Upper lobe of left lung (tissue), 6 donors: Measurements from ENCODE around the gene DOCK4. TPM values are rescaled to one million over a fixed set of nuclear protein-coding genes. Genes with fewer than 3 reads are reported as not detected.

ENCODE experiments used
- ATAC-seq, 2 donors: fragments of 200-7000 bp; cut with Tn5 transposase; one replicate each; pipeline ENCODE4 v1.9.1; 2022; ENCODE audit warnings: mild to moderate bottlenecking in 2 of 2, moderate library complexity in 2 of 2; ENCODE audit not compliant: low FRiP score in 2 of 2
- DNase-seq, 2 donors: peaks; one replicate each; pipeline ENCODE4 v3.0.0-alpha.2; 2019 to 2020
- H3K27ac ChIP-seq, 4 donors: fragments of 200-600 bp; sonication (generic); one replicate each; pipeline ENCODE4 v1.5.1; 2016 to 2019
- H3K27me3 ChIP-seq, 4 donors: fragments of 200-600 bp; sonication (generic); one replicate each; pipeline ENCODE4 v1.5.1; 2017 to 2019
- H3K36me3 ChIP-seq, 4 donors: fragments of 200-600 bp; sonication (generic); one replicate each; pipeline ENCODE4 v1.5.1; 2016 to 2019
- H3K4me1 ChIP-seq, 4 donors: fragments of 200-600 bp; sonication (generic); one replicate each; pipeline ENCODE4 v1.5.1; 2018 to 2019
- H3K4me3 ChIP-seq, 4 donors: fragments of 200-600 bp; sonication (generic); one replicate each; pipeline ENCODE4 v1.5.1; 2017 to 2019; ENCODE audit warnings: mild to moderate bottlenecking in 2 of 4, moderate library complexity in 1 of 4
- H3K9me3 ChIP-seq, 4 donors: fragments of 200-600 bp; sonication (generic); one replicate each; pipeline ENCODE4 v1.5.1; 2018 to 2019
- CTCF ChIP-seq, 6 experiments: fragments of 450-650 bp in 4 of 6; fragments of 200-600 bp in 2 of 6; sonication (generic) in 2 of 6; IDR thresholded peaks; one replicate each; pipeline ENCODE4 v1.5.1; 2016 to 2019; ENCODE audit warnings: antibody characterized with exemption in 6 of 6
- EP300 ChIP-seq, 4 donors: sonication (generic); formaldehyde crosslinking; IDR thresholded peaks; one replicate each; pipeline ENCODE4 v1.5.1; 2017; ENCODE audit warnings: antibody characterized with exemption in 4 of 4, control low read depth in 2 of 4
- POLR2A ChIP-seq, 4 donors: fragments of 450-650 bp; IDR thresholded peaks; one replicate each; pipeline ENCODE4 v1.5.1; 2016 to 2017; ENCODE audit warnings: antibody characterized with exemption in 4 of 4, mild to moderate bottlenecking in 2 of 4
- POLR2AphosphoS5 ChIP-seq, 2 donors: sonication (generic); formaldehyde crosslinking; IDR thresholded peaks; one replicate each; pipeline ENCODE4 v1.5.1; 2017; ENCODE audit warnings: antibody characterized with exemption in 2 of 2
- WGBS, 2 donors: methylation state at CpG; one replicate each; pipeline ENCODE4 v1.1.5; 2017 to 2018; 5-methylcytosine and 5-hydroxymethylcytosine counted together
- total RNA-seq, 6 donors: library from RNA; depleted of rRNA in 4 of 6; stranded (reverse); fragments of >200 nt in 4 of 6; gene quantifications; one replicate each; pipeline versions ENCODE4 v1.1.0 to v1.2.1, GENCODE V29; 2016 to 2021
- donor health status: DM: no; HTN: no; CAD: no; lungs with moderate emphysema.
- donor health status: DM: no; HTN: yes; CAD: no; lungs with severe emphysema.

DOCK4 gene
- total RNA-seq, 6 donors from 2014 or later: 53.6 to 166 (median 100) TPM

- Histone ChIP-seq H3K4me3 (no peak overlapping the region), H3K9me3 (no peaks in the 10 kb centered on the region), H3K36me3 (no peaks in the 10 kb centered on the region), H3K27me3 (no peaks in the 10 kb centered on the region), H3K4me1 (no peaks in the 10 kb centered on the region), H3K27ac (no peak overlapping the region)
- WGBS, 2 donors: 85 to 90% methylated on average over 8 of the region's 8 CpGs
- DNase-seq (no peak), ATAC-seq (no peak)
- no peak for TF ChIP-seq POLR2A (IDR thresholded peaks at IDR 0.05)
- no peak for TF ChIP-seq POLR2AphosphoS5 (IDR thresholded peaks at IDR 0.05)
- no peak for TF ChIP-seq EP300 (IDR thresholded peaks at IDR 0.05)
- no peak for TF ChIP-seq CTCF (IDR thresholded peaks at IDR 0.05)
Observed at GRCh38 chr7:111682588-111683340, 523.4 kb downstream of the DOCK4 start.

GRCh38 chr7:111681242-111681641 is 525.0 kb downstream of the DOCK4 start:
- ATAC-seq: no peak
- H3K36me3 ChIP-seq: no peaks in the 10 kb centered on the region
- DNase-seq: no peak

GRCh38 chr7:111678986-111679385 is 527.2 kb downstream of the DOCK4 start:
- Histone ChIP-seq H3K27me3 (no peaks in the 10 kb centered on the region), H3K36me3 (no peaks in the 10 kb centered on the region), H3K4me3 (no peak overlapping the region), H3K27ac (no peak overlapping the region), H3K9me3 (no peaks in the 10 kb centered on the region), H3K4me1 (no peaks in the 10 kb centered on the region)
- DNase-seq (no peak), ATAC-seq (no peak)
- no peak for TF ChIP-seq POLR2A (IDR thresholded peaks at IDR 0.05)
- TF ChIP-seq EP300 (IDR thresholded peaks at IDR 0.05): no peak
- no peak for TF ChIP-seq CTCF (IDR thresholded peaks at IDR 0.05)
- no peak for TF ChIP-seq POLR2AphosphoS5 (IDR thresholded peaks at IDR 0.05)
- WGBS, 2 donors: 68 to 87% methylated on average over 2 of the region's 2 CpGs

More at GRCh38 chr7:111681242-111681641, 525.0 kb downstream of the DOCK4 start:
- 89 to 92% methylated on average over 3 of the region's 3 CpGs for WGBS, 2 donors
- Histone ChIP-seq H3K9me3 (no peaks in the 10 kb centered on the region), H3K27me3 (no peaks in the 10 kb centered on the region), H3K27ac (no peak overlapping the region), H3K4me3 (no peak overlapping the region), H3K4me1 (no peaks in the 10 kb centered on the region)
- TF ChIP-seq CTCF (IDR thresholded peaks at IDR 0.05) (no peak), POLR2A (IDR thresholded peaks at IDR 0.05) (no peak), POLR2AphosphoS5 (IDR thresholded peaks at IDR 0.05) (no peak), EP300 (IDR thresholded peaks at IDR 0.05) (no peak)

GRCh38 chr7:111678281-111678680 is 527.9 kb downstream of the DOCK4 start:
- no peak for ATAC-seq
- Histone ChIP-seq H3K4me3 (no peak overlapping the region), H3K27ac (no peak overlapping the region), H3K27me3 (no peaks in the 10 kb centered on the region), H3K9me3 (no peaks in the 10 kb centered on the region), H3K4me1 (no peaks in the 10 kb centered on the region), H3K36me3 (no peaks in the 10 kb centered on the region)
- TF ChIP-seq EP300 (IDR thresholded peaks at IDR 0.05): no peak
- TF ChIP-seq POLR2AphosphoS5 (IDR thresholded peaks at IDR 0.05): no peak
- no peak for TF ChIP-seq CTCF (IDR thresholded peaks at IDR 0.05)
- no peak for TF ChIP-seq POLR2A (IDR thresholded peaks at IDR 0.05)
- WGBS, 2 donors: 64 to 67% methylated on average over 3 of the region's 3 CpGs
- no peak for DNase-seq

GRCh38 chr7:111677848-111678247 is 528.4 kb downstream of the DOCK4 start:
- no peak overlapping the region for H3K27ac ChIP-seq
- H3K4me3 ChIP-seq: no peak overlapping the region
- no peaks in the 10 kb centered on the region for H3K4me1 ChIP-seq
- H3K9me3 ChIP-seq: no peaks in the 10 kb centered on the region
- DNase-seq (no peak), ATAC-seq (no peak)
- no peaks in the 10 kb centered on the region for H3K36me3 ChIP-seq
- TF ChIP-seq POLR2A (IDR thresholded peaks at IDR 0.05) (no peak), CTCF (IDR thresholded peaks at IDR 0.05) (no peak), POLR2AphosphoS5 (IDR thresholded peaks at IDR 0.05) (no peak), EP300 (IDR thresholded peaks at IDR 0.05) (no peak)
- H3K27me3 ChIP-seq: no peaks in the 10 kb centered on the region
